GM12878 (cell line): ENCODE data around the gene CLPTM1L. TPM values are rescaled to one million over a fixed set of nuclear protein-coding genes. Genes with fewer than 3 reads are reported as not detected.

Experiments
- BMI1 ChIP-seq: fragments of 450-650 bp; IDR thresholded peaks from 2 replicates; pipeline ENCODE4 v1.6.1; 2016; ENCODE audit warnings: mild to moderate bottlenecking, moderate library complexity, borderline replicate concordance
- BRCA1 ChIP-seq: IDR thresholded peaks from 2 replicates; pipeline ENCODE4 v1.6.1; 2011; ENCODE audit warnings: low read depth, low read length, improper control_type of control experiment
- CEBPB ChIP-seq, 2 experiments: fragments of 150-350 bp in 1 of 2; IDR thresholded peaks; 2 replicates each; pipeline ENCODE4 v1.6.1; 2012 to 2014; ENCODE audit warnings: low read depth in 2 of 2, low read length in 2 of 2, borderline replicate concordance in 1 of 2, inconsistent platforms in 1 of 2
- CEBPZ ChIP-seq: fragments of 150-350 bp; IDR thresholded peaks from 2 replicates; pipeline ENCODE4 v1.6.1; 2016; ENCODE audit warnings: low read depth, low read length
- CREB1 ChIP-seq: IDR thresholded peaks from 2 replicates; pipeline ENCODE4 v1.6.1; 2012; ENCODE audit warnings: low read depth, mild to moderate bottlenecking, inconsistent platforms
- HDAC2 ChIP-seq: fragments of 200-600 bp; sonication (generic); IDR thresholded peaks from 2 replicates; pipeline ENCODE4 v1.6.1; 2017
- IRF5 ChIP-seq: fragments of 450-650 bp; IDR thresholded peaks from 2 replicates; pipeline ENCODE4 v1.6.1; 2017; ENCODE audit warnings: borderline replicate concordance
- LARP7 ChIP-seq: fragments of 450-650 bp; IDR thresholded peaks from 2 replicates; pipeline ENCODE4 v1.6.1; 2017; ENCODE audit warnings: mild to moderate bottlenecking
- MTA2 ChIP-seq: fragments of 450-650 bp; IDR thresholded peaks from 2 replicates; pipeline ENCODE4 v1.6.1; 2016; ENCODE audit warnings: low read depth, mild to moderate bottlenecking, moderate library complexity
- MYB ChIP-seq: fragments of 150-350 bp; IDR thresholded peaks from 2 replicates; pipeline ENCODE4 v1.6.1; 2014; ENCODE audit warnings: mild to moderate bottlenecking, low read depth, low read length, borderline replicate concordance
- PBX3 ChIP-seq: IDR thresholded peaks from 2 replicates; pipeline ENCODE4 v1.6.1; 2011; ENCODE audit warnings: mild to moderate bottlenecking, low read depth, low read length, moderate library complexity; ENCODE audit not compliant: insufficient replicate concordance
- RBBP5 ChIP-seq: fragments of 200-600 bp; sonication (generic); conservative IDR thresholded peaks from 2 replicates; pipeline ENCODE4 v1.6.1; 2016
- RELA ChIP-seq: fragments of 450-650 bp; IDR thresholded peaks from 2 replicates; pipeline ENCODE4 v1.8.0; 2014; ENCODE audit warnings: borderline replicate concordance; ENCODE audit not compliant: partially characterized antibody
- RFX5 ChIP-seq: IDR thresholded peaks from 2 replicates; pipeline ENCODE4 v1.6.1; 2011; ENCODE audit warnings: low read depth, low read length, improper control_type of control experiment
- RUNX3 ChIP-seq: IDR thresholded peaks from 2 replicates; pipeline ENCODE4 v1.6.1; 2012; ENCODE audit warnings: low read length, inconsistent platforms
- SIN3A ChIP-seq: IDR thresholded peaks from 2 replicates; pipeline ENCODE4 v1.6.1; 2012; ENCODE audit warnings: low read depth, low read length, improper control_type of control experiment
- SKIL ChIP-seq: fragments of 450-650 bp; IDR thresholded peaks from 2 replicates; pipeline ENCODE4 v1.6.1; 2017; ENCODE audit warnings: mild to moderate bottlenecking, low read depth, inconsistent platforms; ENCODE audit not compliant: poor library complexity, severe bottlenecking
- SMAD1 ChIP-seq: fragments of 450-650 bp; IDR thresholded peaks from 2 replicates; pipeline ENCODE4 v1.6.1; 2018; ENCODE audit warnings: mild to moderate bottlenecking, low read depth; ENCODE audit not compliant: partially characterized antibody
- SMAD5 ChIP-seq: IDR thresholded peaks from 2 replicates; pipeline ENCODE4 v1.6.1; 2016; ENCODE audit warnings: antibody characterized with exemption, low read depth
- YY1 ChIP-seq: IDR thresholded peaks from 2 replicates; pipeline ENCODE4 v1.6.1; 2011; ENCODE audit warnings: low read depth, mild to moderate bottlenecking, low read length
- ZNF384 ChIP-seq: IDR thresholded peaks from 2 replicates; pipeline ENCODE4 v1.6.1; 2012; ENCODE audit warnings: low read depth, mild to moderate bottlenecking, low read length, improper control_type of control experiment, borderline replicate concordance
- ZSCAN29 ChIP-seq: fragments of 450-650 bp; IDR thresholded peaks from 2 replicates; pipeline ENCODE4 v1.6.1; 2017; ENCODE audit warnings: mild to moderate bottlenecking, moderate library complexity
- polyA plus RNA-seq, 11 experiments: library from polyadenylated mRNA; depleted of rRNA in 4 of 11; unstranded in 6 of 11; stranded (reverse) in 5 of 11; fragments of >200 nt; fragmentation: Nextera tagmentation in 4 of 11; fragmentation: Illumina TruSeq in 1 of 11; extraction: Ambion mirVana in 4 of 11; extraction: Trizol in 1 of 11; gene quantifications; 1 replicate in 1 of 11; 2 replicates in 10 of 11; pipeline versions ENCODE4 v1.2.1 to v1.2.3, GENCODE V29; 2011 to 2016; ENCODE audit warnings: inconsistent platforms in 2 of 11, missing spikeins in 2 of 11, low read depth in 1 of 11
- total RNA-seq, 4 experiments: library from RNA; depleted of rRNA in 3 of 4; stranded (reverse); fragments of >200 nt in 3 of 4; fragmentation: Illumina TruSeq in 1 of 4; extraction: Trizol in 1 of 4; gene quantifications; 2 replicates each; pipeline versions ENCODE4 v1.2.1 to v1.2.3, GENCODE V29; 2013 to 2021
- TF ChIP-seq, protein P1 (sequence below): IDR thresholded peaks from 2 replicates; pipeline ENCODE4 v1.6.1; 2012; ENCODE audit warnings: low read depth, low read length, improper control_type of control experiment

Gene CLPTM1L
- total and polyA plus RNA-seq, 10 of the 15 experiments (the other 5 are each of a cell fraction or from before 2014, with no cell fraction given): 2.9 to 278 (median 135) TPM

DNA sequence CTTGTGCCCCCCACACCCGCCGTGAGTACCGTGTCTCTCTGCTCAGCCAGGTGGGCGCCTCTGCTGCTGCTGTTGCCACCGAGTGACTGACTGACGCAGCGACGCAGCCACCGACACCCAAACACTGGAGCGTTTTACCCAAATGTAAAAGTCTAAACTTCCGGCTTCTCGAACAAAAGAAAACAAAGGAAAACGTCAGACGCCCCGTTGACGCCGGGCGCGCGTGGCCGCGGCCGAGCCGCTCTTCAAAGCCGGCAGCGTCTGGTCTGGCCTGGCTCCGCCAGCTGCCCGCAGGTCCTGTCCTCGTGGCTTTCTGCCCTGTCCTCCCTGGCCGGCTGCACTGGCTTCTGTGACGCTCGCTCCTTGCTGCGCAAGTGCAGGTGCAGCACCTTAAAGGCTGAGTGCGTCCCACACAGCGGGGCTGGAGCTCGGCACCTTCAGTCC is 41.4 kb upstream of the CLPTM1L start (continued):
- no peak for TF ChIP-seq RELA
- TF ChIP-seq RBBP5: no peak
- no peak for TF ChIP-seq ZNF384
- no peak for TF ChIP-seq YY1
- no peak for TF ChIP-seq SMAD5
- no peak for TF ChIP-seq RFX5
- peak; percentile 68 for TF ChIP-seq CREB1
- TF ChIP-seq MYB: no peak
- no peak for TF ChIP-seq BMI1
- no peak for TF ChIP-seq CEBPB (IDR thresholded peaks at IDR 0.05; ENCODE audit: borderline replicate concordance in 1 of 2, low read depth in 2 of 2, low read length in 2 of 2)
- TF ChIP-seq IRF5: no peak
- no peak for TF ChIP-seq PBX3
- no peak for TF ChIP-seq ZSCAN29
- no peak for TF ChIP-seq BRCA1
- TF ChIP-seq SKIL: no peak
- TF ChIP-seq CEBPZ: no peak
- TF ChIP-seq SMAD1: no peak
- TF ChIP-seq HDAC2: no peak
- 0 out of 2 replicates have a peak, but pooled peaks have one; percentile 37 for TF ChIP-seq SIN3A
- no peak for TF ChIP-seq MTA2
- TF ChIP-seq, protein P1, sequence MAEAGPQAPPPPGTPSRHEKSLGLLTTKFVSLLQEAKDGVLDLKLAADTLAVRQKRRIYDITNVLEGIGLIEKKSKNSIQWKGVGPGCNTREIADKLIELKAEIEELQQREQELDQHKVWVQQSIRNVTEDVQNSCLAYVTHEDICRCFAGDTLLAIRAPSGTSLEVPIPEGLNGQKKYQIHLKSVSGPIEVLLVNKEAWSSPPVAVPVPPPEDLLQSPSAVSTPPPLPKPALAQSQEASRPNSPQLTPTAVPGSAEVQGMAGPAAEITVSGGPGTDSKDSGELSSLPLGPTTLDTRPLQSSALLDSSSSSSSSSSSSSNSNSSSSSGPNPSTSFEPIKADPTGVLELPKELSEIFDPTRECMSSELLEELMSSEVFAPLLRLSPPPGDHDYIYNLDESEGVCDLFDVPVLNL: no peak
- no peak for TF ChIP-seq LARP7
- no peak for TF ChIP-seq RUNX3
